ENCODE measurements around the gene ZNF326.

Gene ZNF326

DNA sequence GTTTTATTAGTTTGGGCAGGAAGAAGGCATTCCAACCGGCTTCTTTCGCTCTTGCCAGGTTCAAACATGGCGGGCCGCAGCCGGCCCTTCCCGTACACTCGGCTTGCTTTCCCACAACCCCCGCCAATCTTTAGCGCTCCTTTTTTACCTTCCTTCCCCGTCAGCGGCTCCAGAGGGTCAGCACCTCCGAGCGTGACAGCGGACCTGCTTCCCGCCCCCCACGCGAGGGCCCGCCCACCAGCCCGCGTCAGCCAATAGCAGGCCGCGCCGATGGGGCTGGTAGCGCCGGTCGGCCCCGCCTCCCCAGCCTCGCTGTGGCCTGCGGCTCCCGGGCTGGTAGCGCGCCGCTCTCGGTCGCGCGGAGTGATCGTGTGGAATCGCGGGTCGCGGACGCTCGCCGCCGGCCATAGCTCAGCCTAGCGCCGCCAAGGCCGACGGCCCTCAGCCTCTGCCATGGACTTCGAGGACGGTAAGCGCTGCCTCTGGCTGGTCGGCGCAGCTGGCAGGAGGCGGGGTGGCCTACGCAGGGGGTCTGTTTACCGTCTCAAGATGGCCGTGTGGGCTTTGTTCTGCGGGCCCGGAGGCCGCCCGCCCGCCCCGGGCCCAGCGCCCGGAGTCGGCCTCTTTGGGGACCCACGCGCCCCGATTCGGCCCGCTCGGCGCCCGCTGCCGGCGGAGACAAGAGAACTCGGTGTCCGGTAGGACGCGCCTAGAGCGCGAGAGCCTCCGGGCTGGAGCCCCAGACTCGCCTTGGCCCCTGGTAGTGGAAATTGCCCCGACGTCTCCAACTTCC lies at the start of gene ZNF326:
ZNF326 (plus strand) TSS at position 306 of the 793 bp plus-strand sequence; CDS start at position 454, 148 bp downstream.
- peak within 1 kb of the TSS; percentile 88 for H3K9ac ChIP-seq (ENCODE audit: low read depth in 1 of 2, low read length in 2 of 2)

GRCh38 chr1:89945852-89946476 lies 48.9 kb upstream of the ZNF326 start:
- H3K4me1 ChIP-seq (ENCODE audit: control insufficient read depth in 1 of 2, insufficient read depth in 2 of 2, low read length in 2 of 2) = peaks cover 4 to 6% of the 10 kb centered on the region in 2 donors
- H3K9ac ChIP-seq (ENCODE audit: low read depth in 1 of 2, low read length in 2 of 2) = no peak overlapping the region
- no peak overlapping the region for H3K4me3 ChIP-seq (ENCODE audit: low read depth in 1 of 2, low read length in 2 of 2)
- no peak overlapping the region for H3K27ac ChIP-seq (ENCODE audit: low read depth, low read length)
- H3K27me3 ChIP-seq (ENCODE audit: control insufficient read depth in 1 of 2, insufficient read depth in 2 of 2, low read length in 2 of 2) = no peaks in the 10 kb centered on the region
- no peaks in the 10 kb centered on the region for H3K9me3 ChIP-seq (ENCODE audit: control insufficient read depth in 1 of 2, low read length in 2 of 2)
- H3K36me3 ChIP-seq (ENCODE audit: control insufficient read depth in 1 of 2, insufficient read depth in 2 of 2, low read length in 2 of 2) = no peaks in the 10 kb centered on the region

More for the DNA sequence above, at the start of gene ZNF326:
- peak within 1 kb of the TSS; percentile 89 to 94 for H3K4me3 ChIP-seq (ENCODE audit: low read depth in 1 of 2, low read length in 2 of 2)
- H3K4me1 ChIP-seq (ENCODE audit: control insufficient read depth in 1 of 2, insufficient read depth in 2 of 2, low read length in 2 of 2) = peaks cover 23 to 50% of the 10 kb centered on the region in 2 donors
- H3K27ac ChIP-seq (ENCODE audit: low read depth, low read length) = peak within 1 kb of the TSS; percentile 95
- no peaks in the 10 kb centered on the region for H3K36me3 ChIP-seq (ENCODE audit: control insufficient read depth in 1 of 2, insufficient read depth in 2 of 2, low read length in 2 of 2)
- no peaks in the 10 kb centered on the region for H3K27me3 ChIP-seq (ENCODE audit: control insufficient read depth in 1 of 2, insufficient read depth in 2 of 2, low read length in 2 of 2)
- no peaks in the 10 kb centered on the region for H3K9me3 ChIP-seq (ENCODE audit: control insufficient read depth in 1 of 2, low read length in 2 of 2)

DNA sequence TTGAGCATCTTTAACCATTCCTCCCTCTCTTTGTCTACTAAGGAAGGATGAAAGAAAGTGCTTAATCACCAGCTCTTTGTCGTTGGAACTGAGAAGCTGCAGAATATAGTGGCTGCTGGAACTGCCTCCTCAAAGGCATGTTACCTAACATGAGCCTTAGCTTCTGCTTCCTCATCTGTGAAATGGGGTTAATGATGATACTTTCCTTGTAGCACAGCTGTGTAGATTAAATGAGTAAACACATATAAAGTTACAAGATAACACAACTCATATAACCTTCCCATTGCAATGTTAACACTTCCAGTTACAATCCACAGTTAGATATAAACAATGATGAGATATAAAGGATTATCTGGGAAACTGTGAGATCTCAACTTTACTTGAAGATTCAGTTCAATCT lies 48.4 kb upstream of the ZNF326 start:
- Histone ChIP-seq H3K9ac (ENCODE audit: low read depth in 1 of 2, low read length in 2 of 2) (no peak overlapping the region), H3K4me3 (ENCODE audit: low read depth in 1 of 2, low read length in 2 of 2) (no peak overlapping the region), H3K4me1 (ENCODE audit: control insufficient read depth in 1 of 2, insufficient read depth in 2 of 2, low read length in 2 of 2) (peaks cover 4 to 6% of the 10 kb centered on the region in 2 donors), H3K27me3 (ENCODE audit: control insufficient read depth in 1 of 2, insufficient read depth in 2 of 2, low read length in 2 of 2) (no peaks in the 10 kb centered on the region), H3K27ac (ENCODE audit: low read depth, low read length) (no peak overlapping the region), H3K9me3 (ENCODE audit: control insufficient read depth in 1 of 2, low read length in 2 of 2) (no peaks in the 10 kb centered on the region), H3K36me3 (ENCODE audit: control insufficient read depth in 1 of 2, insufficient read depth in 2 of 2, low read length in 2 of 2) (no peaks in the 10 kb centered on the region)

DNA sequence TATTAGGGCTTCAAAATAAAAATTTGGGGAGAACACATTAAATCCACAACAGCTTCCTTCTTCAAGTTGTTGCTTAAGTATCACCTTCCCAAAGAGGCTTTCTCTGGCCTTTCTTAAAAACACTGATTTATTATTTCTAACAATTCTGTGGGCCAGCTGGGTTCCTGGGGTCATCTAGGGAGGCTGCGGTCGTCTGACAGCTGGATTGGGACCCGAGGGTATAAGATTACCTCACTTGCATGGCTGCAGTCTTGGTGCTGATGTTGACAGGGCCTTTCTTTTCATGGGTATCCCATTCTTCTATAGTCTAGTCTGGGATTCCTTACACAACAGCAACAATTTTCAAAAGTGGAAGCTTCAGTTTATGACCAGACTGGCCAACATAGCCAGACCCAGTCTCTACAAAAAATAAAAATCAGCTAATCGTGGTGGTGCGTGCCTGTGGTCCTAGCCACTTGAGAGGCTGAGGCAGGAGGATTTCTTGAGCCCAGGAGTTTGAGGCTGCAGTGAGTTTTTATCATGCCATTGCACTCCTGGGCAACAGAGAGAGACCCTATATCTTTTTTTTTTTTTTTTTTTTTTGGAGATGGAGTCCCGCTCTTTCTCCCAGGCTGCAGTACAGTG lies 46.1 kb upstream of the ZNF326 start:
- Histone ChIP-seq H3K27me3 (ENCODE audit: control insufficient read depth in 1 of 2, insufficient read depth in 2 of 2, low read length in 2 of 2) (no peaks in the 10 kb centered on the region), H3K27ac (ENCODE audit: low read depth, low read length) (no peak overlapping the region), H3K9ac (ENCODE audit: low read depth in 1 of 2, low read length in 2 of 2) (no peak overlapping the region), H3K9me3 (ENCODE audit: control insufficient read depth in 1 of 2, low read length in 2 of 2) (no peaks in the 10 kb centered on the region), H3K36me3 (ENCODE audit: control insufficient read depth in 1 of 2, insufficient read depth in 2 of 2, low read length in 2 of 2) (no peaks in the 10 kb centered on the region), H3K4me3 (ENCODE audit: low read depth in 1 of 2, low read length in 2 of 2) (no peak overlapping the region), H3K4me1 (ENCODE audit: control insufficient read depth in 1 of 2, insufficient read depth in 2 of 2, low read length in 2 of 2) (peaks cover 4 to 6% of the 10 kb centered on the region in 2 donors)

DNA sequence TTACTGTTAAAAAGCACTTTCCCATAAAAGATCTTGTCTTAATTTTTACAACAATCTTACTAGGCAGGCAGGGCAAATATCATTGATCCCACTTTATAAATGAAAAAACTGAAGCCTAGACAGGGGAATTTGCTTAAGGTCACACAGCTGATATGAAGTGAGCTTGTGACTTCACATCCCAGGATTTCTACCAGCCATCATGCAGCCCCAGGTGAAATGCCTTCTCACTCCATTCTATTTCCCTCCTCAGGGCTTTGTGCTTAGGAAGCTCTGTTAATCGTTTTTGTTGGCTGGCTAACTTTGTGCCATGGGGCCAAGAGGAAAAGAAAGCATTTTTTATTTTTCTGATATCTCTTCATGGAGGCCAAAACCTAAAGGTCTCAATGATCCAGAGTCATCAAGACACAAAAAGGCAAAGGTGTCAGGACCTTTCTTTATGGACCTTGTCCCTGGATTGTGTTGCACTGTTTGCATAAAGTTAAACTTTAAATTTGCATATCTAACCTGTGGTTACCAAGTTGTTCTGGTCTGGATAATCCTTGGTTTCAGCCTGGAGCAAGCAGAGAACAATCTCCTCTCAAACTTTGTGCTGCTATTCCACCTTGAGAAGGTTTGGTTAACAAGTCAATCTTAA lies 44.8 kb upstream of the ZNF326 start:
- peaks cover 4 to 6% of the 10 kb centered on the region in 2 donors for H3K4me1 ChIP-seq (ENCODE audit: control insufficient read depth in 1 of 2, insufficient read depth in 2 of 2, low read length in 2 of 2)
- H3K9me3 ChIP-seq (ENCODE audit: control insufficient read depth in 1 of 2, low read length in 2 of 2) = no peaks in the 10 kb centered on the region
- H3K4me3 ChIP-seq (ENCODE audit: low read depth in 1 of 2, low read length in 2 of 2) = no peak overlapping the region
- no peak overlapping the region for H3K27ac ChIP-seq (ENCODE audit: low read depth, low read length)
- H3K9ac ChIP-seq (ENCODE audit: low read depth in 1 of 2, low read length in 2 of 2) = no peak overlapping the region
- no peaks in the 10 kb centered on the region for H3K36me3 ChIP-seq (ENCODE audit: control insufficient read depth in 1 of 2, insufficient read depth in 2 of 2, low read length in 2 of 2)
- H3K27me3 ChIP-seq (ENCODE audit: control insufficient read depth in 1 of 2, insufficient read depth in 2 of 2, low read length in 2 of 2) = no peaks in the 10 kb centered on the region

- no peak overlapping the region for H3K4me3 ChIP-seq (ENCODE audit: low read depth in 1 of 2, low read length in 2 of 2)
- H3K27ac ChIP-seq (ENCODE audit: low read depth, low read length) = no peak overlapping the region
- no peaks in the 10 kb centered on the region for H3K9me3 ChIP-seq (ENCODE audit: control insufficient read depth in 1 of 2, low read length in 2 of 2)
- H3K36me3 ChIP-seq (ENCODE audit: control insufficient read depth in 1 of 2, insufficient read depth in 2 of 2, low read length in 2 of 2) = no peaks in the 10 kb centered on the region
- peaks cover 4 to 6% of the 10 kb centered on the region in 2 donors for H3K4me1 ChIP-seq (ENCODE audit: control insufficient read depth in 1 of 2, insufficient read depth in 2 of 2, low read length in 2 of 2)
- H3K27me3 ChIP-seq (ENCODE audit: control insufficient read depth in 1 of 2, insufficient read depth in 2 of 2, low read length in 2 of 2) = no peaks in the 10 kb centered on the region
- H3K9ac ChIP-seq (ENCODE audit: low read depth in 1 of 2, low read length in 2 of 2) = no peak overlapping the region
Observed at GRCh38 chr1:89950703-89951102, 44.2 kb upstream of the ZNF326 start.

- no peaks in the 10 kb centered on the region for H3K9me3 ChIP-seq (ENCODE audit: control insufficient read depth in 1 of 2, low read length in 2 of 2)
- no peak overlapping the region for H3K9ac ChIP-seq (ENCODE audit: low read depth in 1 of 2, low read length in 2 of 2)
- no peaks in the 10 kb centered on the region for H3K27me3 ChIP-seq (ENCODE audit: control insufficient read depth in 1 of 2, insufficient read depth in 2 of 2, low read length in 2 of 2)
- H3K27ac ChIP-seq (ENCODE audit: low read depth, low read length) = no peak overlapping the region
- H3K4me1 ChIP-seq (ENCODE audit: control insufficient read depth in 1 of 2, insufficient read depth in 2 of 2, low read length in 2 of 2) = peaks cover 4 to 6% of the 10 kb centered on the region in 2 donors
- H3K4me3 ChIP-seq (ENCODE audit: low read depth in 1 of 2, low read length in 2 of 2) = no peak overlapping the region
- no peaks in the 10 kb centered on the region for H3K36me3 ChIP-seq (ENCODE audit: control insufficient read depth in 1 of 2, insufficient read depth in 2 of 2, low read length in 2 of 2)
Observed at GRCh38 chr1:89951766-89952604, 42.9 kb upstream of the ZNF326 start.

- H3K4me3 ChIP-seq (ENCODE audit: low read depth in 1 of 2, low read length in 2 of 2) = no peak overlapping the region
- H3K36me3 ChIP-seq (ENCODE audit: control insufficient read depth in 1 of 2, insufficient read depth in 2 of 2, low read length in 2 of 2) = no peaks in the 10 kb centered on the region
- H3K9me3 ChIP-seq (ENCODE audit: control insufficient read depth in 1 of 2, low read length in 2 of 2) = no peaks in the 10 kb centered on the region
- H3K9ac ChIP-seq (ENCODE audit: low read depth in 1 of 2, low read length in 2 of 2) = no peak overlapping the region
- H3K4me1 ChIP-seq (ENCODE audit: control insufficient read depth in 1 of 2, insufficient read depth in 2 of 2, low read length in 2 of 2) = peaks cover 6% of the 10 kb centered on the region in 2 donors
- no peak overlapping the region for H3K27ac ChIP-seq (ENCODE audit: low read depth, low read length)
- H3K27me3 ChIP-seq (ENCODE audit: control insufficient read depth in 1 of 2, insufficient read depth in 2 of 2, low read length in 2 of 2) = no peaks in the 10 kb centered on the region
Observed at GRCh38 chr1:89952605-89953130, 42.2 kb upstream of the ZNF326 start.

- H3K27ac ChIP-seq (ENCODE audit: low read depth, low read length) = no peak overlapping the region
- H3K4me3 ChIP-seq (ENCODE audit: low read depth in 1 of 2, low read length in 2 of 2) = no peak overlapping the region
- H3K27me3 ChIP-seq (ENCODE audit: control insufficient read depth in 1 of 2, insufficient read depth in 2 of 2, low read length in 2 of 2) = no peaks in the 10 kb centered on the region
- H3K9ac ChIP-seq (ENCODE audit: low read depth in 1 of 2, low read length in 2 of 2) = no peak overlapping the region
- peaks cover 6% of the 10 kb centered on the region in 2 donors for H3K4me1 ChIP-seq (ENCODE audit: control insufficient read depth in 1 of 2, insufficient read depth in 2 of 2, low read length in 2 of 2)
- no peaks in the 10 kb centered on the region for H3K9me3 ChIP-seq (ENCODE audit: control insufficient read depth in 1 of 2, low read length in 2 of 2)
- H3K36me3 ChIP-seq (ENCODE audit: control insufficient read depth in 1 of 2, insufficient read depth in 2 of 2, low read length in 2 of 2) = no peaks in the 10 kb centered on the region
Observed at GRCh38 chr1:89953131-89953626, 41.7 kb upstream of the ZNF326 start.

Data from duodenal mucosa (tissue), 2 donors.